Lung (tissue), 12 donors: ENCODE results near the gene SND1. TPM values are rescaled to one million over a fixed set of nuclear protein-coding genes. Genes with fewer than 3 reads are reported as not detected.
A peak's percentile ranks its signal among the peaks of the same experiment; 100 is the strongest.

Experiments used
- ATAC-seq: fragments of 200-7000 bp; cut with Tn5 transposase; one replicate; pipeline ENCODE4 v1.9.1; 2020; ENCODE audit warnings: moderate number of reproducible peaks; ENCODE audit not compliant: insufficient read depth, low FRiP score
- DNase-seq, 3 donors: peaks; one replicate each; pipeline ENCODE4 v3.0.0-alpha.2; 2013 to 2017
- H3K27ac ChIP-seq, 2 donors: one replicate each; pipeline ENCODE4 v1.5.1; 2013; ENCODE audit warnings: mild to moderate bottlenecking in 2 of 2, moderate library complexity in 2 of 2, control low read depth in 1 of 2, inconsistent platforms in 1 of 2, low read depth in 1 of 2, low read length in 1 of 2
- H3K27me3 ChIP-seq, 3 donors: one replicate each; pipeline ENCODE4 v1.5.1; 2013; ENCODE audit warnings: low read length in 2 of 3; ENCODE audit not compliant: control insufficient read depth in 3 of 3, insufficient read depth in 3 of 3
- H3K36me3 ChIP-seq, 4 donors: one replicate each; pipeline ENCODE4 v1.5.1; 2013; ENCODE audit warnings: low read length in 4 of 4, mild to moderate bottlenecking in 1 of 4, moderate library complexity in 1 of 4; ENCODE audit not compliant: control insufficient read depth in 4 of 4, insufficient read depth in 4 of 4
- H3K4me1 ChIP-seq, 5 donors: one replicate each; pipeline ENCODE4 v1.5.1; 2013; ENCODE audit warnings: low read length in 5 of 5, mild to moderate bottlenecking in 2 of 5, moderate library complexity in 1 of 5; ENCODE audit not compliant: control insufficient read depth in 5 of 5, insufficient read depth in 5 of 5
- H3K4me3 ChIP-seq: one replicate; pipeline ENCODE4 v1.5.1; 2013; ENCODE audit warnings: mild to moderate bottlenecking, control low read depth, moderate library complexity
- H3K9ac ChIP-seq, 2 donors: one replicate each; pipeline ENCODE4 v1.5.1; 2013; ENCODE audit warnings: low read length in 2 of 2, control low read depth in 1 of 2; ENCODE audit not compliant: insufficient read depth in 1 of 2
- H3K9me3 ChIP-seq, 4 donors: one replicate each; pipeline ENCODE4 v1.5.1; 2013; ENCODE audit warnings: low read length in 3 of 4, mild to moderate bottlenecking in 1 of 4, moderate library complexity in 1 of 4; ENCODE audit not compliant: control insufficient read depth in 4 of 4, insufficient read depth in 3 of 4
- WGBS, 2 donors: extraction: QIAGEN DNeasy Blood & Tissue Kit; methylation state at CpG; one replicate each; pipeline ENCODE4 v1.1.7; 2013; 5-methylcytosine and 5-hydroxymethylcytosine counted together
- polyA plus RNA-seq, 2 donors: library from polyadenylated mRNA; stranded (reverse); fragments of 200-250 nt; gene quantifications; one replicate each; pipeline ENCODE4 v1.2.1, GENCODE V29; 2013
- total RNA-seq, 2 donors: library from RNA; depleted of rRNA in 1 of 2; stranded (reverse); fragments of >200 nt in 1 of 2; gene quantifications; one replicate each; pipeline ENCODE4 v1.2.1, GENCODE V29; 2014 to 2021
- TF ChIP-seq, protein P1 (sequence below): IDR thresholded peaks from 2 replicates; pipeline ENCODE4 v1.5.1; 2012; ENCODE audit warnings: mild to moderate bottlenecking; ENCODE audit errors: control extremely low read depth, extremely low read depth
- donor health status: control.
- donor health status: control.
- donor health status: Bipolar disorder and iron deficiency.
- donor health status: healthy.
- donor health status: DM: yes; HTN: yes; CAD: no.

Gene SND1
- total and polyA plus RNA-seq, 4 donors: 94.5 to 210 (median 137) TPM

DNA sequence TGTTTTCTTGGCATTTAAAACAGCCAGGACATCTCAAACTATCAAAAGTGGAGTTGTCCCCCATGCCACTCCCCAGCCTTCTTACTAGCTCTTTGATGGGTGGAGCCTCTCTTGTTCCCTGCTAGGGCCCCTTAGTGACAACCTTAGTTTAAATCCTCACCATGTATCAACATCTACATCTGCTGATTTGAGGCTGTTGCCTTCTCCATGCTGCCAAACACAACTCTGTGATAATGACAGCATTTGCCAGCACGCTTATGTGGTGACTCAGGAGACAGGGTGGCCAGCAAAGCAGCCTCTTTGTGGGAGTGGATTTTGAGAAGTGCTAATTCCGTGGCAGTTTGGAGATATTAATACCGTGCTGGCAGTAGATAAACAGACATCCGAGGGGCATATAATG lies 233.8 kb downstream of the SND1 start:
- TF ChIP-seq, protein P1, sequence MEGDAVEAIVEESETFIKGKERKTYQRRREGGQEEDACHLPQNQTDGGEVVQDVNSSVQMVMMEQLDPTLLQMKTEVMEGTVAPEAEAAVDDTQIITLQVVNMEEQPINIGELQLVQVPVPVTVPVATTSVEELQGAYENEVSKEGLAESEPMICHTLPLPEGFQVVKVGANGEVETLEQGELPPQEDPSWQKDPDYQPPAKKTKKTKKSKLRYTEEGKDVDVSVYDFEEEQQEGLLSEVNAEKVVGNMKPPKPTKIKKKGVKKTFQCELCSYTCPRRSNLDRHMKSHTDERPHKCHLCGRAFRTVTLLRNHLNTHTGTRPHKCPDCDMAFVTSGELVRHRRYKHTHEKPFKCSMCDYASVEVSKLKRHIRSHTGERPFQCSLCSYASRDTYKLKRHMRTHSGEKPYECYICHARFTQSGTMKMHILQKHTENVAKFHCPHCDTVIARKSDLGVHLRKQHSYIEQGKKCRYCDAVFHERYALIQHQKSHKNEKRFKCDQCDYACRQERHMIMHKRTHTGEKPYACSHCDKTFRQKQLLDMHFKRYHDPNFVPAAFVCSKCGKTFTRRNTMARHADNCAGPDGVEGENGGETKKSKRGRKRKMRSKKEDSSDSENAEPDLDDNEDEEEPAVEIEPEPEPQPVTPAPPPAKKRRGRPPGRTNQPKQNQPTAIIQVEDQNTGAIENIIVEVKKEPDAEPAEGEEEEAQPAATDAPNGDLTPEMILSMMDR: no peak
- Histone ChIP-seq H3K9me3 (no peaks in the 10 kb centered on the region), H3K36me3 (peaks cover 2 to 8% (median 7%) of the 10 kb centered on the region in 4 donors), H3K27ac (peak overlapping the region in 1 of 2 donors; percentile 48), H3K27me3 (no peaks in the 10 kb centered on the region), H3K9ac (no peak overlapping the region), H3K4me3 (no peak overlapping the region), H3K4me1 (peaks cover 4 to 28% (median 20%) of the 10 kb centered on the region in 5 donors)
- DNase-seq (peak in 1 of 3 donors; percentile 66), ATAC-seq (no peak)
- 63 to 73% methylated on average over 4 of the region's 4 CpGs for WGBS, 2 donors

DNA sequence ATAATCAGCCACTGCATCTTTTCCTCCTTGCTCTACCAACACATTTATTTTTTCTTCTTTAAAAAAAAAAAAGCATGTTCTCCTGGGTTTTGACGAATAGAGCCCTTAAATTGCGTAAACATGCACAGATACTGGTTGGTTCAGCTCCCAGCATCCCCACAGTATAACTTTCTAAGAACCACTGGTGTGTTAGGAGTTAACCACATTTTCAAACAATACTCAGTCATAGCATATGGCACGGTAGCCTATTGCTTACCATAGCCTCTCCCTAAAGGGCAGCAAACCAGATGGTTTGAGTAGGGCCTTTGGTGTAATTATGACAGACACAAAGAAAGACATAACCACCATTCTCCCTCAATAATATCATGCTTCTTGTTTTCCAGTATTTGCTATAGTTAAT lies 234.3 kb downstream of the SND1 start:
- no peaks in the 10 kb centered on the region for H3K9me3 ChIP-seq
- H3K36me3 ChIP-seq: peaks cover 2 to 8% (median 7%) of the 10 kb centered on the region in 4 donors
- H3K9ac ChIP-seq: peak overlapping the region in 1 of 2 donors; percentile 24
- H3K4me1 ChIP-seq: peaks cover 4 to 32% (median 21%) of the 10 kb centered on the region in 5 donors
- no peak overlapping the region for H3K4me3 ChIP-seq
- WGBS, 2 donors: 66 to 67% methylated on average over 3 of the region's 3 CpGs
- DNase-seq (no peak), ATAC-seq (no peak)
- H3K27ac ChIP-seq: no peak overlapping the region
- TF ChIP-seq, protein P1: no peak
- no peaks in the 10 kb centered on the region for H3K27me3 ChIP-seq

DNA sequence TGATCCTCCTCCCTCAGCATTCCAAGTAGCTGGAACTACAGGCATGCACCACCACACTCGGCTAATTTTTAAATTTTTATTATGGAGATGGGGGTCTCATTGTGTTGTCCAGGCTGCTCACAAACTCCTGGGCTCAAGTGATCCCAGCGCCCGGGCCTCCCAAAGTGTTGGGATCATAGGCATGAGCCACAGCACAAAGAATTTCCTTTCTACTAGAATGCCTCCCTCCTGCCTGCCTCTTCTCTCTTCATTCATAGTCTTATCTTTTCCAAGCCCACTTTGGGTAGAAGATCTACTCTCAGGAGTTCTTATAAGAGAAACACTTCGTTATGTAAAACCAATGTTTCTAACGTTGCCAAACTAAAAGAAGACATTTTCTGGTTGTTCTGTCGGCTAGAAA lies 235.1 kb downstream of the SND1 start:
- WGBS, 2 donors: 83 to 91% methylated on average over 6 of the region's 6 CpGs
- Histone ChIP-seq H3K4me3 (no peak overlapping the region), H3K27ac (no peak overlapping the region), H3K9me3 (no peaks in the 10 kb centered on the region), H3K36me3 (peaks cover 2 to 8% (median 7%) of the 10 kb centered on the region in 4 donors), H3K27me3 (no peaks in the 10 kb centered on the region), H3K4me1 (peaks cover 4 to 40% (median 23%) of the 10 kb centered on the region in 5 donors), H3K9ac (no peak overlapping the region)
- DNase-seq (no peak), ATAC-seq (no peak)
- TF ChIP-seq, protein P1: no peak

DNA sequence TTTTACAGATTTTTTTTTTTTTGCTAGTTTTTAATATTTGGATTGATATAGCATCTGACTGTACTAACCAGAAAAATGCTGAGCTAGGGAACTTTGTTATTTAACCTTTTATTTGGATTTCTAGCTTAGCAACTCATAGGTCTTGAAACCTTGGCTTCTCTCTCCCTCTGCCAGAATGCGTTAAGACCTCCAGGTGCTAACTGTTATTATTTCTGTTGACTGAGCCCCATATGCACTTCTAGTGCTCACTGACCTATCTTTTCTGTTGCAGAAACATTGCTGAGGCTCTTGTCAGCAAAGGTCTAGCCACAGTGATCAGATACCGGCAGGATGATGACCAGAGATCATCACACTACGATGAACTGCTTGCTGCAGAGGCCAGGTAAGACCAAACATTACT lies 235.6 kb downstream of the SND1 start:
- 85 to 93% methylated on average over 3 of the region's 3 CpGs for WGBS, 2 donors
- no peak for ATAC-seq
- TF ChIP-seq, protein P1: no peak

More for the DNA sequence above, 235.6 kb downstream of the SND1 start:
- H3K4me1 ChIP-seq: peaks cover 4 to 42% (median 28%) of the 10 kb centered on the region in 5 donors
- H3K27me3 ChIP-seq: no peaks in the 10 kb centered on the region
- peaks cover 2 to 8% (median 7%) of the 10 kb centered on the region in 4 donors for H3K36me3 ChIP-seq
- H3K9ac ChIP-seq: peak overlapping the region in 1 of 2 donors; percentile 43
- H3K9me3 ChIP-seq: no peaks in the 10 kb centered on the region
- DNase-seq: no peak
- no peak overlapping the region for H3K4me3 ChIP-seq
- no peak overlapping the region for H3K27ac ChIP-seq
